NCI-H2171 treated with DMSO at 0.1 percent for 48 hours (cell line): ENCODE results near the gene GALNT18.

ENCODE experiments used
- DNase-seq: peaks from one replicate; lab custom pipeline; 2025; lab: John Stamatoyannopoulos, UW

GALNT18 gene

DNA sequence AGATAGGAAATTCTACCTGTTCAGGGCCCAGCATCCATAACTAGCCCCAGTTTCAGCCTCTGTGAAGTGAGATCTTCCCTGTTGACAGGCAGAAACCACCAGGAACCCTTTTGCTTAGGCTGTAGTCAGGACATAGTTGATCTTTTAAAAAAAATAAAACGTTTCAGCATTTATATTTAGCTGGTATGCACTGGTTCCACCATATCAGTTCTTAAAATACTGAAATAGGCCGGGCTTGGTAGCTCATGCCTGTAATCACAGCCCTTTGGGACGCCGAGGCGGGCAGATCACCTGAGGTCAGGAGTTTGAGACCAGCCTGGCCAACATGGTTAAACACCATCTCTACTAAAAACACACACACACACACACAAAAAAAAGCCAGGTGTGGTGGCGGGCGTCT, 35.3 kb downstream of the GALNT18 start:
- no peak for DNase-seq

DNA sequence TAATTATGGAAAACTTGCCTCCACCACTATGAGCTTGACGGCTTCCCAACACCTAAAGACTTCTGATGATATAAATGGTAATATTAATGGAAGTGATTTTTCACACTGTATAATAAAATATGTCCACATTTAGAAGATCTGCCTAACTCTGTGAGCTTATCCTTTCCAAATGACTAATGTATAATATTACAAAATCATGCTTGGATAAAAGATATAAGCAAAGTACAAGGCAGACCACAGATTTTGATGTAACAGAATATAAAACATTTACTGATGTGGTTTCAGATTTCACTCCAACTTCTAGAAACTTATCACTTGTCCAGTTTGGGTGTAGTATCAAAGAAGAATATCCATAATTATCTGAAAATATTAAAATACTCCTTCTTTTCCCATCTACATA, 36.9 kb downstream of the GALNT18 start:
- DNase-seq: no peak

- DNase-seq: no peak
Measured at GRCh38 chr11:11584530-11584810, 37.3 kb downstream of the GALNT18 start.

DNA sequence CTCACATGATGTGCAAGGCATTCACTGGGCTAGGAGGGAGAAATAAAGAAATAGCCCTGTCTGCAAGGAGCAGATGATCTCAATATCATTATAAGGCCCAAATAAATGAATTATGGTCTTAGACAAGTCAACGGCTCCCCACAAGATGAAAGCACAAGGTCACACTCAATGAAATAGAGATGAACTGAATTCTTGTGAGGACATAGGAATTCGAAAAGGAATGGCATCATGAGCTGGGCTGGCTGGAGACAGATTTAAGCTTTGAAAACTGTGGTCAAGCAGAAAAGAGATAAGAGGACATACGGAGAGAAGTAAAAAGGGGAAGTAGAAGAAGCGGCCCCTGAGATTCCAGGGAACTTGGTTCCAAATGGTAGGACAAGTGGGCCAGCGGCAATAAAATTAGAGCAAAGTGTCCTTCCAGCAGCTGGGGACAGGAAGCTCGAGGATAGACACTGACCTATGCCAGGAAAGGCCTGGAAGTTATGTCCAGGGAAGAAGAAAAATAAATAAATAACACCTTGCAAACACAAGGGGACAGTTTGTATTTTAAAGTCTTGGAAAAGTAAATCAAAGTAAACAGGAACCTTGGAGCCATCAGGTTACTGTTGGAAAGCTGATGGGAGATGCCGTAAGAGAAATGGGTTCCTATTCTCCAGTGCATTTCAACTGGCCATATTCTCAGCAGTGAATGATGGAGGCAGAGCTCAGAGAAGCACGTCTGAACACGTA, 37.8 kb downstream of the GALNT18 start:
- DNase-seq: no peak

- peak; percentile 32 for DNase-seq
Measured at GRCh38 chr11:11582011-11582701, 39.6 kb downstream of the GALNT18 start.

DNA sequence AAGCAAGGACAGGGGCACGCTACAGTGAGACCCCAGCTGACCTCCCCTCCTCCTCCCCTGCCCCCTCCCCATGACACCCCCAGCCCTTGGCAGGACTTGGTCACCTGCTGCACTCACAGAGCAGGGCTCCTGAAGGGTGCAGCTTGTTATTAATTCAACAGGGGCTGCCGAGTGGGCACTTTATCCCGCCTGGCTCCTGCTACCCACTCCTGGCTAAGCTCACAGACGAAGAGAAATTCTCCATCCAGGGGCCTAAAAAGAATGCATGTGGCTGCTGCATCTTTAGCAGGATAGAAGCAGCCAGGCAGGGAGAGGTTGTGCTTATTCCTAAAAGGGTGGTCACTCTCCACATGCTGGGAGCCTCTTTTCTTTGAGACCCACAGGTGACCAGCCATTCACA, 40.3 kb downstream of the GALNT18 start:
- DNase-seq: no peak

GRCh38 chr11:11580841-11581411, 40.9 kb downstream of the GALNT18 start:
- peak; percentile 5 for DNase-seq

DNA sequence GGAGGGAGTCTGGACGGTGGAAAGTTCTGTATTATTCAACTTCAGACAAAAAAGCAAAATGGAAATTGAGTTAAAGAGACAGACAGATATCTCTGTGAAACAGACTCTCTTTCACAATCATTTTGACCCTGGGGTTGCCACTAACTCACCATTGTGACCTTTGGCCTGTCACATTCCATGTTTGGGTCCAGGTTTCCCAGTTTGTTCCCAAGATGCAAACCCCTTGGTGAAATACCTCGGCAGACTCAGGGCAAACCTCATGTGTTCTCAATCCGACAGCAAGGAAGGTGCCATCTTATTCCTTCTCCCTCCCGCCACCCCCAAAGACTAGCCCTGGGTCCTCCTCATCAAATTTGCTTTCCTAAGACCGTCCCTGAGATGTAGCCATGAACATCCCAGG, 41.8 kb downstream of the GALNT18 start:
- DNase-seq: no peak

DNA sequence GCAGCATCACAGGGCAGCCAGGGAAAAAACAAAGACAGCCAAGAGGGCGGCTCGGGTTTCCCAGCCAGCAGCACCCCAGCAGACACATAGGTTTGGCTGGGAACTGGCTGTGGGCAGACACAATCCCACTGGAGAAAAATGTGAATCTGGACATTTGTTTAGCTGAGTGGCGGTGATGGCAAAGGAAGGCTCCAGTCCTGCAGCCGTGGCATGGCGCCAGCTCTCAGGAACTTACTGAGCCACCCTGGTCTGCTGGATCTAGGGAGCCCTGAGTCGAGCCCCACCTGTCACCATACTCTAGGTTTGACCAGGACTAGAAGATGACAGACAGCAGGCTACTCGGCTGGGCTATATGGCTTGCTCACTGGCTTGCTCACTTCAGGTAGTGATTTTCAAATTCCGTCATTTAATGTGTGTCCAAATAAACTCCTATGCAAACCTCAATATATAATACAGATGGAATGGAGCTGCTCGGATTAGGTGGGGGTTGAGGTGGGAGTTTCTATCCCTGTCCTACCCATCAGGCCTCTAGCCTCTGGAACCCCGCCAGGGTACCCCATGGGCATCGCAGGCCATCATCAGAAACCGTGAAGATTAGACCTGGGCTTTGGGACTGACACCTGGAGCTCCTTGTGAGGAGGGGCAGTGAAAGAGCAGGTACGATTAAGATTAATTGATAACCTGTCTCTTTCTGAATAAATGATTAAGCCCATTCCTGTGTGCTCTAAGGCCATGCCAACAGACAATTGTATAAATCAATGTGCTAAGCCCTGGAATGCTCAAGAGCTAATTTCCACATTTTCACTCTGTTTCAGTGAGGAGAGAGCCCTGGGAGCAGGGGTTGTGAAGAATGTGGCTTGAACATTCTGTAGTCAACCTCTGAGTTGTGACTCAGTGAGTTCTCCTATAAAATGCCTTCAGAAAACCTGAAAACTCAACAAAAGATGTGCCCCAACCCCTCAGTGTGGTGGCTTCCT, 42.5 kb downstream of the GALNT18 start:
- DNase-seq: no peak

GRCh38 chr11:11577932-11578911, 43.6 kb downstream of the GALNT18 start:
- DNase-seq: no peak

DNA sequence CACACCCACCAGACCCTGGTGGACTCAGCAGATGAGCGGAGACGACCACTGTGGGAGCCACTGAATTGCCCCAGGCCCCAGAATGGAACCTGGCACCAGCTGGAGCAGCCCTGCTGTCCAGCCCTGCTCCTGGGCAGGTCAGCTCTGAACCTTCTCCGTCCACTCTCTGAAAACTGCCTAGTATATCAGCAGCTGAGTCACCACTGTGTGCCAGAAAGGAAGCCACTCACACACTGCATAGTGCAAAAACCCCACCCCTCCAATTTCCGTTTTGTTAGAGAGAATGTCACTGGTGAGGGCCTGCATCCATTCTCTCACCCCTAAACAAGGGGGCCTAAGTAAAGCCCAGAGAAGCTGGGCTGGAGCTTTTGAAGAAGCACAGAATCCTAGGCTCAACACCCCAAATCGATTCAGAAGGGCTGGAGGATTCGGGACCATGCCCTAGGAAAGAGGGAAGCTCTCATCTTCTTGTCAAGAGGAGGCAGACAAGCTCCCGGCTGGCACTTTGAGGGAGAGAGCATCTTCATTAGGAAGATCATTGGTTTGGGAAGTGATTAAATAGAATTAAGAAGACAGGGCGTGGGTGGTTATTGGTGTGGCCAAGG, 44.5 kb downstream of the GALNT18 start:
- DNase-seq: no peak

DNA sequence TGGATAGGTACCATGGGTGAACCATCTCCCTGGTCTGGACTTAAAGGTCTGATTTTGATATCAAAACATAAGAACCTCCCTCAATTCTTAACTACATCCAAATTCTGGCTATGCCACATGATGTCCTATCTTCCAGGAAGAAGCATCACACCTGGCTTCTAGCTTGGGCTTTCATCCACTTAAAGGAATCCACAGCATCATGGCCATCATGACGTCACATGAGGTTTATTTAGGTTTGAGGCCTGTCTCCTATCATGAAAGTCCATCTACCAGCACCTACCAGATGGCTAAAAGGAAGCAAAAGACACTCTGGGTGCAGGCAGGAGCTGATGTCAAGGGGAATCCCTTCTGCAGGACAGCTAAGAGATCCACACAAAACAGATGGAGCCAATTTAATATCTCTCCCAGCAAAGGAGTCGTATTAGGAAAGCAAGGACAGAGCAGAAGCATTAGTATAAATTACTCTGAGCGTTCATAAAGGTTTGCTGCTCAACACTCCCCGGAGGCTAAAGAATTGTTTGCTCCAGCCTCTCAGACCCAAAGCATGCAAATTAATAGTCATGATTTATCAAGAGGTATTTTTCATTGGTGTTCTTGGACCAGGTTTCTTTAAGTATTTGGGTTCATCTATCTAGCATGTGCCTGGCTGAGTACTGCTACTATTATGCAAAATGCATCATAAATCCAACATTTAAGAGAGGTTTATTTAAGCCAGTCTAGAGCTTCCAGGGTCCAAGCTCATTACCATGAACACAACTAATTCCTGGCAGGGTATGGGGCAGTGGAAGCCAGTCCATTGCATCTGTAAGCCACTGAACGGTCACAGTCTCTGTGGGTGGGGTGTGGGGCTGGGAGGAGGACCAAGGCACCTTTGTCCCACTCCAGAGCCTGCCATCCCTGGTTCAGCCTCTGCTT, 47.2 kb downstream of the GALNT18 start:
- no peak for DNase-seq

- no peak for DNase-seq
Measured at GRCh38 chr11:11572386-11572785, 49.4 kb downstream of the GALNT18 start.

DNA sequence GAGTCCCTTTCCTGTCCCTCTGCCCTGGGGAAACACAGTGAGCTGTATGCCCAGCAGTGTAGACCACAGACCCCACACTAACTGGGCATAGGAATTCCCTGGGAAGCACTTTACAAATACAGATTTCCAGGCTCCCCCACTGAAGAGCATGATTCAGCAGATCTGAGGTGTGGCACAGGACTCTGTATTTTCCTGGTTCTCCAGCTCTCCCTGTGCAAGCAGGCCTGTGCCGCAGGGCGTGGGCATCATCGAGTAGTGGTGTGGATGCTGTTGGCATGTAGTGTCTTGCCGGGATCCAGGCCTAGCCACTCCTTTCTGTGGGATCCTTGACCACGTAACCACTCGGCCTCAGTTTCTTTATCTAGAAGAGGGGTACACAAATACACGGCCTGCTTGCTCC, 49.9 kb downstream of the GALNT18 start:
- no peak for DNase-seq

GRCh38 chr11:11570823-11571222, 51.0 kb downstream of the GALNT18 start:
- DNase-seq: no peak

DNA sequence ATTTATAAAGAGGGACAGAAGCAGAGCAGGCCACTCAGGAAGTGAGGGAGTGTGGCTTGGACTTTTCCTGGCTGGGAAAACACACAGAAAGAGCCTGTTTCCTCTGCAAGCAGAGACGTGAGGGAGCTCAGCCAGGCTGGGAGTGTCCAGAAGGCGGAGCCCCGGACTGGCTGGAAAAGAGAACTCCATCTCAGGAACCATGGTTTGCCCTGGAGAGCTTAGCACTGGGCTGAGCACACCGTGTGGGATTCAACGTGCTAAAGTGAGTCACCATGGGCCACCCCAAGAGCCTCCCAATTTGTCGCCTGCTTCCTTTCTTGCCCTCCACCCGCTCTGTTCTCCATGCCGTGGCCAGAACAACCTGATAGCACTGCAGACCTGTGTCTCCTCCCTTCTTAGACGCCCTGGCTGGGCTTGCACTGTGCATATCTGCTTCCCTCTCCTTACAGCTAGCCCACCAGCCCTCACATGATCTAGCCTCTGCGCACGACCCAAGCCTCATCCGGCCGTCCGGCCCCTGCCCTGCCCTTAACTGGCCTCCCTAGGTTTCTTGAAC, 51.8 kb downstream of the GALNT18 start:
- no peak for DNase-seq

DNA sequence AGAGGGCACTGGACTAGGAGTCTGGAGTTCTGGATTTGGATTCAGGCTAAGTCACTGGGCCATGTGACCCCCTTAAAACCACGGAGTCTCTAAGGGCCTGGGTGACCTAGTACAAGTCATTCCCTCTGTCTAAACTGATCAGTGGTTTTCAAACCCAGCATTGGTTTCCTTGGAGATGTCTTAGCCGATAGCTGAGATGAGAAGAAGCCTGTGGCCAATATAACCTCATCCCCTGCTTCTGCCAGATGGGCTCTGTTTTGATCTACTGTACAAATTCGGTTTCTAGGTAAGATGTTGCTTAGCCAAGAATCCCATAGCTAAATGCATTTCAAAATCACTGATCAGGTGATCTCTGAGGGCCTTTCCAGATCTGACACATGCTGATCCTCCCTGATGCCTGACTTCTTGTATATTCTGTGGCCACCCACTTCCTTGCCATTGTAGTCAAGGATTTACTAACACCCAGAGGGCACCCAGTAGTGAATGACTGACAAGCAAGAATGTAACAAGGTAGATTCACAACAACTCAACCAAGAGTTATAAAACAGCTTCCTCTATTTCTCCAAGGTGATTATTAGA, 53.1 kb downstream of the GALNT18 start:
- DNase-seq: no peak

DNA sequence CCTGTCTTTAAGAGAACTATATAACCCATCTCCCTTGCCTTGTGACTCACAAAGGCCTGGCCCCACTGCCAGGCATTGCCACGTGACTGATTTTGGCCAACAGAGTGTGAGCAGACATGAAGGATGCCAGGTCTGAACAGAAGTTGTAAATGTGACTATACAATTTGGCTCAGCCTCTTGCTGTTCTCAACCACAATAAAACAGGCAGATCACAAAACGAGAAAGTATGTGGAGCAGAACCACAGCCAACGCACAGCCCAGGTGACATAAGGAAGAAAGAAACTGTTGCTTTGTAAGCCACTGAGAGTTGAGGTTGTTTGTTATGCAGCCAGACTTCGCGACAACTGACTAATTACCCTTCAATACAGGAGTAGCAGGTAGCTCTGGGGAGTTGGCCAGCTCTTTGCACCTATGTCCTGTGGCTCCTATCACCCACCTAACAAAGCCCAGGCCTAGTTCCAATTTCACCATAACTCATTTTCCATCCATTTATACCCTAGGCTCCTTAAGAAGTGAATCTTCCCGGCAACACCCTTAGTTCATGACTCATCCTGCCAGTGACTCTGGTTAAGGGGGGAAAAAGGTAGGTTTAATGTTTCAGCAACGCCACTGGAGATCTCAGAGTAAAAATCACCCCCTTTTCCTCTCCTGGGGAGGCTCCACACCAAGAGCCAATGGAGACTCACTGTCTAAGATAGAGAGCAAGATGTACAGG, 53.7 kb downstream of the GALNT18 start:
- no peak for DNase-seq
